SK-N-SH treated with all-trans-retinoic acid at 6 μM for 48 hours (cell line): ENCODE results near the gene DUSP5.

ENCODE experiments used
- BACH2 ChIP-seq: fragments of 250-450 bp; sonication (Bioruptor Pico); IDR thresholded peaks from 2 replicates; pipeline ENCODE4 v1.9.0; 2021; ENCODE audit warnings: mild to moderate bottlenecking, borderline replicate concordance
- CSDC2 ChIP-seq: fragments of 250-450 bp; sonication (Bioruptor Pico); IDR thresholded peaks from 2 replicates; pipeline ENCODE4 v1.5.0; 2020; ENCODE audit warnings: mild to moderate bottlenecking, moderate library complexity
- PPARA ChIP-seq: fragments of 250-450 bp; sonication (Bioruptor Pico); IDR thresholded peaks from 2 replicates; pipeline ENCODE4 v1.5.0; 2020; ENCODE audit warnings: mild to moderate bottlenecking, borderline replicate concordance
- RARB ChIP-seq: fragments of 250-450 bp; sonication (Bioruptor Pico); IDR thresholded peaks from 2 replicates; pipeline ENCODE4 v1.8.0; 2021; ENCODE audit warnings: mild to moderate bottlenecking, moderate library complexity
- TOX ChIP-seq: fragments of 250-450 bp; sonication (Bioruptor Pico); IDR thresholded peaks from 2 replicates; pipeline ENCODE4 v1.8.0; 2021; ENCODE audit warnings: mild to moderate bottlenecking, moderate library complexity, borderline replicate concordance
- ZC3H10 ChIP-seq: fragments of 250-450 bp; sonication (Bioruptor Pico); IDR thresholded peaks from 2 replicates; pipeline ENCODE4 v1.5.1; 2021; ENCODE audit warnings: mild to moderate bottlenecking, moderate library complexity
- ZFP3 ChIP-seq: fragments of 250-450 bp; sonication (Bioruptor Pico); IDR thresholded peaks from 2 replicates; pipeline ENCODE4 v1.5.0; 2020; ENCODE audit warnings: mild to moderate bottlenecking, moderate library complexity
- ZFP30 ChIP-seq: fragments of 450-650 bp; formaldehyde crosslinking; IDR thresholded peaks from 2 replicates; pipeline ENCODE4 v1.5.0; 2022; ENCODE audit warnings: mild to moderate bottlenecking, moderate library complexity
- ZNF565 ChIP-seq: fragments of 450-650 bp; formaldehyde crosslinking; conservative IDR thresholded peaks from 2 replicates; pipeline ENCODE4 v1.5.0; 2020; ENCODE audit warnings: low read depth, mild to moderate bottlenecking, moderate library complexity
- ZNF70 ChIP-seq: fragments of 450-650 bp; formaldehyde crosslinking; IDR thresholded peaks from 2 replicates; pipeline ENCODE4 v1.5.0; 2020; ENCODE audit warnings: mild to moderate bottlenecking, moderate library complexity
- ZNF8 ChIP-seq: fragments of 450-650 bp; formaldehyde crosslinking; IDR thresholded peaks from 2 replicates; pipeline ENCODE4 v1.5.0; 2020; ENCODE audit warnings: mild to moderate bottlenecking, moderate library complexity
- TF ChIP-seq, protein P1 (sequence below): fragments of 250-450 bp; sonication (Bioruptor Pico); IDR thresholded peaks from 2 replicates; pipeline ENCODE4 v1.8.0; 2020; ENCODE audit warnings: mild to moderate bottlenecking, moderate library complexity, borderline replicate concordance
- TF ChIP-seq, protein P2 (sequence below): fragments of 250-450 bp; sonication (Bioruptor Pico); IDR thresholded peaks from 2 replicates; pipeline ENCODE4 v1.5.0; 2020; ENCODE audit warnings: mild to moderate bottlenecking, moderate library complexity

DNA sequence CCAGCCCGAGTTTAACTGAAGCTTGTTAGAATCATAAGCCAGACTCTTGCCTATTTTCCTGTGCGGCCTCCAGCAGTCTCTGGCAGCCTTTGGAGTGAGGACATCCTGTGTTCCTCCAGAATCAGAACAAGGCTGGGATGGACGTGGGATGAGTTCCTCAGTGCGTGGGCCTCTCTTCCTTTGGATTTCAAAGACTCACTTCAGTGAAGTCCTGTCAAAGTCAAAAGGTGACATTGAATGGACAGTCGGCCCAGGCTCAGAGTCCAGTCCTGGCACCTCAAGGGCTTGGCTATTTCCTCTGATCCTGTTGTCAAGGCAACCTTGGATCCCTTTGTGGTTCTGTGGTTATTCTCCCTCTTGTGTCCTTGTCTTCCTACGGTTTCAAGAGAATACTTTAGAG lies 48.4 kb downstream of the DUSP5 start:
- no peak for TF ChIP-seq CSDC2
- no peak for TF ChIP-seq ZNF565 (CRISPR knock-in tag)
- no peak for TF ChIP-seq TOX (CRISPR knock-in tag)
- no peak for TF ChIP-seq RARB (CRISPR knock-in tag)
- TF ChIP-seq, protein P1, sequence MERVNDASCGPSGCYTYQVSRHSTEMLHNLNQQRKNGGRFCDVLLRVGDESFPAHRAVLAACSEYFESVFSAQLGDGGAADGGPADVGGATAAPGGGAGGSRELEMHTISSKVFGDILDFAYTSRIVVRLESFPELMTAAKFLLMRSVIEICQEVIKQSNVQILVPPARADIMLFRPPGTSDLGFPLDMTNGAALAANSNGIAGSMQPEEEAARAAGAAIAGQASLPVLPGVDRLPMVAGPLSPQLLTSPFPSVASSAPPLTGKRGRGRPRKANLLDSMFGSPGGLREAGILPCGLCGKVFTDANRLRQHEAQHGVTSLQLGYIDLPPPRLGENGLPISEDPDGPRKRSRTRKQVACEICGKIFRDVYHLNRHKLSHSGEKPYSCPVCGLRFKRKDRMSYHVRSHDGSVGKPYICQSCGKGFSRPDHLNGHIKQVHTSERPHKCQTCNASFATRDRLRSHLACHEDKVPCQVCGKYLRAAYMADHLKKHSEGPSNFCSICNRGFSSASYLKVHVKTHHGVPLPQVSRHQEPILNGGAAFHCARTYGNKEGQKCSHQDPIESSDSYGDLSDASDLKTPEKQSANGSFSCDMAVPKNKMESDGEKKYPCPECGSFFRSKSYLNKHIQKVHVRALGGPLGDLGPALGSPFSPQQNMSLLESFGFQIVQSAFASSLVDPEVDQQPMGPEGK (CRISPR knock-in tag) = no peak
- no peak for TF ChIP-seq ZFP30 (CRISPR knock-in tag)
- TF ChIP-seq, protein P2, sequence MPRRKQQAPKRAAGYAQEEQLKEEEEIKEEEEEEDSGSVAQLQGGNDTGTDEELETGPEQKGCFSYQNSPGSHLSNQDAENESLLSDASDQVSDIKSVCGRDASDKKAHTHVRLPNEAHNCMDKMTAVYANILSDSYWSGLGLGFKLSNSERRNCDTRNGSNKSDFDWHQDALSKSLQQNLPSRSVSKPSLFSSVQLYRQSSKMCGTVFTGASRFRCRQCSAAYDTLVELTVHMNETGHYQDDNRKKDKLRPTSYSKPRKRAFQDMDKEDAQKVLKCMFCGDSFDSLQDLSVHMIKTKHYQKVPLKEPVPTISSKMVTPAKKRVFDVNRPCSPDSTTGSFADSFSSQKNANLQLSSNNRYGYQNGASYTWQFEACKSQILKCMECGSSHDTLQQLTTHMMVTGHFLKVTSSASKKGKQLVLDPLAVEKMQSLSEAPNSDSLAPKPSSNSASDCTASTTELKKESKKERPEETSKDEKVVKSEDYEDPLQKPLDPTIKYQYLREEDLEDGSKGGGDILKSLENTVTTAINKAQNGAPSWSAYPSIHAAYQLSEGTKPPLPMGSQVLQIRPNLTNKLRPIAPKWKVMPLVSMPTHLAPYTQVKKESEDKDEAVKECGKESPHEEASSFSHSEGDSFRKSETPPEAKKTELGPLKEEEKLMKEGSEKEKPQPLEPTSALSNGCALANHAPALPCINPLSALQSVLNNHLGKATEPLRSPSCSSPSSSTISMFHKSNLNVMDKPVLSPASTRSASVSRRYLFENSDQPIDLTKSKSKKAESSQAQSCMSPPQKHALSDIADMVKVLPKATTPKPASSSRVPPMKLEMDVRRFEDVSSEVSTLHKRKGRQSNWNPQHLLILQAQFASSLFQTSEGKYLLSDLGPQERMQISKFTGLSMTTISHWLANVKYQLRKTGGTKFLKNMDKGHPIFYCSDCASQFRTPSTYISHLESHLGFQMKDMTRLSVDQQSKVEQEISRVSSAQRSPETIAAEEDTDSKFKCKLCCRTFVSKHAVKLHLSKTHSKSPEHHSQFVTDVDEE (CRISPR knock-in tag) = no peak
- TF ChIP-seq BACH2 = no peak
- no peak for TF ChIP-seq ZNF8 (CRISPR knock-in tag)
- no peak for TF ChIP-seq ZFP3 (CRISPR knock-in tag)
- no peak for TF ChIP-seq ZC3H10 (CRISPR knock-in tag)
- no peak for TF ChIP-seq ZNF70 (CRISPR knock-in tag)
- TF ChIP-seq PPARA (CRISPR knock-in tag) = no peak
